Measurements from ENCODE around the gene GRIN2D.

GRIN2D gene

DNA sequence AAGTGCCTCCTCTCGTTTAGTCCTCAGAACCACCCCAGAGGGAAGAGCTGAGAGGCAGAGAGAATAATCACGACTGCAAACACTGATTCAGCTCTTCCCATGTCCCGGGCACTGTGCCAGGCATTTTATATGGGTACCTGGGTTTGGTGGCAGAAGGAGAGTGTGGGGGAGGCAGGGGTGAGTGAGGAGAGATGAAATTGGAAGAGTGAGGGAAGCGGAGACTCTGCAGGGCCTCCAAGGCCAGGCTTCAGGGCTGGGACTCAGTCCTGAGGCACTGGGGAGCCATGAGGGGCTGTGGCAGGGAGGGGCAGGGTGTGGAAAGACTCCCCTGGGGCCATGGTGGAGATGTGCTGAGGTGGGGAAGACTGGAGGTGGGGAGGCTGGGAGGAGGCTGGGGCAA is 20.6 kb upstream of the GRIN2D start:
- Histone ChIP-seq H3K9me3 (ENCODE audit: low read length) (no peaks in the 10 kb centered on the region), H3K27me3 (ENCODE audit: control insufficient read depth in 1 of 2, insufficient read depth in 2 of 2, low read length in 2 of 2) (no peaks in the 10 kb centered on the region), H3K9ac (ENCODE audit: low read length) (no peak overlapping the region), H3K4me3 (ENCODE audit: low read depth in 1 of 2, low read length in 2 of 2) (no peak overlapping the region), H3K4me1 (ENCODE audit: insufficient read depth, low read length) (no peaks in the 10 kb centered on the region), H3K27ac (ENCODE audit: low read depth, low read length) (no peak overlapping the region), H3K36me3 (ENCODE audit: insufficient read depth, low read length) (no peaks in the 10 kb centered on the region)

- Histone ChIP-seq H3K4me3 (ENCODE audit: low read depth in 1 of 2, low read length in 2 of 2) (no peak overlapping the region), H3K27me3 (ENCODE audit: control insufficient read depth in 1 of 2, insufficient read depth in 2 of 2, low read length in 2 of 2) (no peaks in the 10 kb centered on the region), H3K27ac (ENCODE audit: low read depth, low read length) (no peak overlapping the region), H3K4me1 (ENCODE audit: insufficient read depth, low read length) (no peaks in the 10 kb centered on the region), H3K9me3 (ENCODE audit: low read length) (no peaks in the 10 kb centered on the region), H3K9ac (ENCODE audit: low read length) (no peak overlapping the region), H3K36me3 (ENCODE audit: insufficient read depth, low read length) (no peaks in the 10 kb centered on the region)
Measured at GRCh38 chr19:48373567-48373966, 19.9 kb upstream of the GRIN2D start.

DNA sequence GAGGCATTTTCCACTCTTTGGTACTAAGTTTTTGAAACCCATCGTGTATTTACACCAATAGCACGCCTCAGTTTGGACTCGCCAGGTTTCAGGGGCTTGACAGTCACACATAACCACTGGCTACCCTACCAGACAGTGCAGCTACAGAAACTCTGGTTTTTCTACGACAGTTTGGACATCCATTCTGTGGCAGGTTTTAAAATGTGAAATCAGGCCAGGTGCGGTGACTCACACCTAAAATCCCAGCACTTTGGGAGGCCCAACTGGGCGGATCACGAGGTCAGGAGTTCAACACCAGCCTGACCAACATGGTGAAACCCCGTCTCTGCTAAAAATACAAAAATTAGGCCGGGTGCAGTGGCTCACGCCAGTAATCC is 15.3 kb upstream of the GRIN2D start:
- no peaks in the 10 kb centered on the region for H3K27me3 ChIP-seq (ENCODE audit: control insufficient read depth in 1 of 2, insufficient read depth in 2 of 2, low read length in 2 of 2)
- H3K4me1 ChIP-seq (ENCODE audit: insufficient read depth, low read length), result no peaks in the 10 kb centered on the region
- no peaks in the 10 kb centered on the region for H3K36me3 ChIP-seq (ENCODE audit: insufficient read depth, low read length)
- no peak overlapping the region for H3K4me3 ChIP-seq (ENCODE audit: low read depth in 1 of 2, low read length in 2 of 2)
- H3K27ac ChIP-seq (ENCODE audit: low read depth, low read length), result no peak overlapping the region
- H3K9ac ChIP-seq (ENCODE audit: low read length), result no peak overlapping the region
- no peaks in the 10 kb centered on the region for H3K9me3 ChIP-seq (ENCODE audit: low read length)

- Histone ChIP-seq H3K9ac (ENCODE audit: low read length) (no peak overlapping the region), H3K9me3 (ENCODE audit: low read length) (no peaks in the 10 kb centered on the region), H3K4me1 (ENCODE audit: insufficient read depth, low read length) (no peaks in the 10 kb centered on the region), H3K27ac (ENCODE audit: low read depth, low read length) (no peak overlapping the region), H3K4me3 (ENCODE audit: low read depth in 1 of 2, low read length in 2 of 2) (no peak overlapping the region), H3K27me3 (ENCODE audit: control insufficient read depth in 1 of 2, insufficient read depth in 2 of 2, low read length in 2 of 2) (no peaks in the 10 kb centered on the region), H3K36me3 (ENCODE audit: insufficient read depth, low read length) (peaks cover 5% of the 10 kb centered on the region)
Measured at GRCh38 chr19:48379058-48379457, 14.4 kb upstream of the GRIN2D start.

DNA sequence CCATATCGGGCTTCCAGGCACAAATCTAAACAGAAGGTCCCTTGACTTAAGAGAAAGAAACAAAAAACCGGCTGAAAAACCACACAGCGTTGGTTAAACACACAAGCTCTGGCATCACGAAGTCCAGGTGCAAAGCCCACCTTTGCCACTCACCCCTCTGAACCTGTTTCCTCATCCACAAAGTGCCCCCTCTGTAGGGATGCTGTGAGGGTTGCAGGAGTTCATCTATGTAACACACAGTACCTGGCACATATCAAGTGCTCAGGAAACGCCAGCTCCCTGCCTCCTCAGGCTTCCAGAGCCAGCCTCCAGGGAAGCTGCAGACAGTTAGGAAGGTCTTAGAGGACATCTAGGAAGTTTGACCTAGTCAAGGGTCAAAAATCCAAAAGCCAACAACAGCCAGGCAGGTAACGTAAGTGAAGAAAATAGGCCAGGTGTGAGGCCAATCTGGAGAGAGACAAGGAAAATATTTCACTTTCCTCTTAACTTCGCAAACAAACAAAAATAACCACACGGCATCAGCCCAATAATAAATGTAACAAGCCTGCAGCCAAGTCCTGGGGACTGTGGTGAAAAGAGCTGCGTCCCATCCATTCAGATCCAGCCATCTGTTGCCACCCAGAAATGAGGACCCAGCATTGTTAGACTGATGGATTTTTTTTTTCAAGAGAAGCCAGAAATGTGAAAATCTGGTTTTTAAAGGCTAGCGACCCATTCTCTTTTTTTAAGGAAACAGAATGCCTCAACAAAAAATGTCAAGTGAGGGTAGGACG is 12.1 kb upstream of the GRIN2D start:
- no peaks in the 10 kb centered on the region for H3K27me3 ChIP-seq (ENCODE audit: control insufficient read depth in 1 of 2, insufficient read depth in 2 of 2, low read length in 2 of 2)
- no peaks in the 10 kb centered on the region for H3K4me1 ChIP-seq (ENCODE audit: insufficient read depth, low read length)
- H3K9me3 ChIP-seq (ENCODE audit: low read length), result no peaks in the 10 kb centered on the region
- no peak overlapping the region for H3K9ac ChIP-seq (ENCODE audit: low read length)
- H3K36me3 ChIP-seq (ENCODE audit: insufficient read depth, low read length), result peaks cover 24% of the 10 kb centered on the region
- no peak overlapping the region for H3K27ac ChIP-seq (ENCODE audit: low read depth, low read length)
- no peak overlapping the region for H3K4me3 ChIP-seq (ENCODE audit: low read depth in 1 of 2, low read length in 2 of 2)

- Histone ChIP-seq H3K9me3 (ENCODE audit: low read length) (no peaks in the 10 kb centered on the region), H3K27ac (ENCODE audit: low read depth, low read length) (no peak overlapping the region), H3K9ac (ENCODE audit: low read length) (no peak overlapping the region), H3K36me3 (ENCODE audit: insufficient read depth, low read length) (peaks cover 30% of the 10 kb centered on the region), H3K4me1 (ENCODE audit: insufficient read depth, low read length) (no peaks in the 10 kb centered on the region), H3K27me3 (ENCODE audit: control insufficient read depth in 1 of 2, insufficient read depth in 2 of 2, low read length in 2 of 2) (no peaks in the 10 kb centered on the region), H3K4me3 (ENCODE audit: low read depth in 1 of 2, low read length in 2 of 2) (no peak overlapping the region)
Measured at GRCh38 chr19:48382286-48382685, 11.2 kb upstream of the GRIN2D start.

DNA sequence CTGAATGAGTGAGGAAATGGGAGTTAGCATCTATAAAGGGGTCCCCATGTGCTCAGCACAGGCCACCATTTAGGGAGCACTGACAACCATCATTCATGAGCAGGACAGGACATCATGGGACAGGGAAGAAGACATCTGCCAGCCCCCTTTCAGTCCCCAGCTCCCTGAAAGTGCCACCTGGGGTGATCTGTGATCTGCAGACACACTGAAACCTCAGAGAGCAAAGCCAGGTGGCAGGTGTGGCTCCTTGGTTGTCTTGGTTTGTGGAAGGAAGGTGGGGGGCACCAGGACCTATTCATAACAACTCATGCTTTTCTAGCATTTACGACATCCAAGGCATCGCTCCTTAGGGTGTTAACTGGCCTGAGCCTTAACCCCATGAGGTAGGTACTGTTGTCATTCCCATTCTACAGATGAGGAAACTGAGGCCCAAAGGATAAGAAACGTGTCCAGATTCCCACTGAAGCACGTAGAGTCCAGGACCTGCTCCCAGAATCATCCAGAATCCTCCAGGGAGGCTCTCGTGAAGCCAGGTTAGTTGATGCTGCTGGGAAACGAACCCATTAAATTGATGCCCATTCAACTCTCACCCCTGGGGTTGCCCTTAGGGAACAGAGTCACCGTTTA is 7.9 kb upstream of the GRIN2D start:
- no peaks in the 10 kb centered on the region for H3K27me3 ChIP-seq (ENCODE audit: control insufficient read depth in 1 of 2, insufficient read depth in 2 of 2, low read length in 2 of 2)
- no peaks in the 10 kb centered on the region for H3K9me3 ChIP-seq (ENCODE audit: low read length)
- H3K9ac ChIP-seq (ENCODE audit: low read length), result no peak overlapping the region
- peaks cover 42% of the 10 kb centered on the region for H3K36me3 ChIP-seq (ENCODE audit: insufficient read depth, low read length)
- peaks cover 6% of the 10 kb centered on the region for H3K4me1 ChIP-seq (ENCODE audit: insufficient read depth, low read length)
- no peak overlapping the region for H3K27ac ChIP-seq (ENCODE audit: low read depth, low read length)
- H3K4me3 ChIP-seq (ENCODE audit: low read depth in 1 of 2, low read length in 2 of 2), result no peak overlapping the region

DNA sequence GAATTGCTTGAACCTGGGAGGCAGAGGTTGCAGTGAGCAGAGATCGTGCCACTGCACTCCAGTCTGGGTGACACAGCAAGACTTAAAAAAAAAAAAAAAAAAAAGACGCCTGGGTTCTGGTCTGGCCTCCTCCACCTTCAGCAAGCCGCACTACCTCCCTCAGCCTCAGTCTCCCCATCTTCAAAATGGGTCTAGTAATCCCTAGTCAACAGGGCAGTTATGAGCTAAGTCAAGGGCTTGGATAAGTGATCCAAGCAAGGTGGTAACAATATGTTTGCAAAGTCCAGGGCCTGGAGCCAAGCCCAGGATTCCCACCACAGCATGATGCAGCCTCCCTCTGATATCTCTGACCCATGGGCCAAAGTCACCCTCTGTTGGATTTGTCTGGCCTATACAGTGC is 6.5 kb upstream of the GRIN2D start:
- peaks cover 6% of the 10 kb centered on the region for H3K4me1 ChIP-seq (ENCODE audit: insufficient read depth, low read length)

GRCh38 chr19:48390188-48391099 is 3.0 kb upstream of the GRIN2D start:
- H3K4me1 ChIP-seq (ENCODE audit: insufficient read depth, low read length), result peaks cover 10% of the 10 kb centered on the region
- peak overlapping the region; percentile 100 for H3K9ac ChIP-seq (ENCODE audit: low read length)
- no peaks in the 10 kb centered on the region for H3K9me3 ChIP-seq (ENCODE audit: low read length)
- H3K27me3 ChIP-seq (ENCODE audit: control insufficient read depth in 1 of 2, insufficient read depth in 2 of 2, low read length in 2 of 2), result peaks cover 25 to 36% of the 10 kb centered on the region in 2 donors
- peaks cover 23% of the 10 kb centered on the region for H3K36me3 ChIP-seq (ENCODE audit: insufficient read depth, low read length)
- H3K27ac ChIP-seq (ENCODE audit: low read depth, low read length), result peak overlapping the region; percentile 87
- peak overlapping the region; percentile 96 to 100 for H3K4me3 ChIP-seq (ENCODE audit: low read depth in 1 of 2, low read length in 2 of 2)

More for the DNA sequence above, 6.5 kb upstream of the GRIN2D start:
- Histone ChIP-seq H3K4me3 (ENCODE audit: low read depth in 1 of 2, low read length in 2 of 2) (no peak overlapping the region), H3K36me3 (ENCODE audit: insufficient read depth, low read length) (peaks cover 42% of the 10 kb centered on the region), H3K9me3 (ENCODE audit: low read length) (no peaks in the 10 kb centered on the region), H3K27ac (ENCODE audit: low read depth, low read length) (no peak overlapping the region), H3K9ac (ENCODE audit: low read length) (no peak overlapping the region), H3K27me3 (ENCODE audit: control insufficient read depth in 1 of 2, insufficient read depth in 2 of 2, low read length in 2 of 2) (peaks cover 0 to under 1% of the 10 kb centered on the region in 2 donors)

DNA sequence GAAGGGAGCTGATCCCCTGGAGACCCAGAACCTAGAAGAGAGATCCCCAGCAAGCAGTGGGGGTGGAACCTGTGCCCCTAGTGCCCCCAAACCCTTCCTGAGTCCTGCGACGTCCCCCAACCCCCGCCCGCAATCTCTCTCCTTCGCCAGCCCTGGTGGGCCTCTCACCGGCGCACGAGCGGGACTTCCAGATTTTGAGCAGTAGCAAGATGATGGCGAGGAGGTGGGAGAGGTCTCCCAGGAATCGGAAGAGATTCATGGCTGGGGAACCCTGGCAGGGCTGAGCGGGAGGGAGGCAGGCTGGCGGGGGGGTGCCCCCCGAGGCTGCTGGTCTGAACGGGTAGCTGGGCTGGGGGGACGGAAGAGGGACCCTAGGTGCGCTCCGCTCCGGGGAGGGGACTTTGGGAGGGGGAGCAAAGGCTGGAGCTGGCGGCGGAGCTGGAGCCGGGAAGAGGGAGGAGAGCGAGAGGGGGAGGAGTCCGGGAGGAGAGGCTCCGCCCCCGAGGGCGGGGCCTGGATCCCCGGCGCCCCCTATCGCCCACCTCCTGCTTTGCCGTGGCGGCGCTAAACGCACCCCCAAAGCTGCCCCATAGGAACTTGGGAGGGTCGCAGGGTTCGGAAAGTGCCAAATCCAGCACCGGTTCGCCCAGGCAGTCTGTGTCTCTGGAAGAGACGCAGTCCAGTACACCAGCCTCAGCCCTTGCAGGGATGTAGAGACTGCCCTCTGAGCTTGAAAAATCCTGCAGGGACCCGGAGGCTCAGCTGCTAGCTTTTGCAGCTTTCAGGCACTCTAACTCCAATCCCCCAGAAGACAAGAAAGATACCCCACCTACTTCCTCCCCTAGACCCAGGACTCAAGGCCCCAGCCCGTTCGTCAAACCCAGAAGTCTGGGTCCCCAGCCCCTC is 2.1 kb upstream of the GRIN2D start, which contains the start of gene KDELR1:
Gene KDELR1, minus strand, starts transcription at position 452 of the 906 bp plus-strand sequence. Its CDS starts 193 bp downstream, at position 259.
- Histone ChIP-seq H3K27ac (ENCODE audit: low read depth, low read length) (peak within 1 kb of the TSS; percentile 87), H3K36me3 (ENCODE audit: insufficient read depth, low read length) (peaks cover 18% of the 10 kb centered on the region), H3K4me3 (ENCODE audit: low read depth in 1 of 2, low read length in 2 of 2) (peak within 1 kb of the TSS; percentile 96 to 100), H3K4me1 (ENCODE audit: insufficient read depth, low read length) (peaks cover 10% of the 10 kb centered on the region), H3K9me3 (ENCODE audit: low read length) (no peaks in the 10 kb centered on the region), H3K9ac (ENCODE audit: low read length) (peak within 1 kb of the TSS; percentile 100), H3K27me3 (ENCODE audit: control insufficient read depth in 1 of 2, insufficient read depth in 2 of 2, low read length in 2 of 2) (peaks cover 34 to 45% of the 10 kb centered on the region in 2 donors)
